ENCODE results near the gene FOXO3B.
A peak's percentile ranks its signal among the peaks of the same experiment; 100 is the strongest.
"Not testable (repeated sequence)": the region's sequence is repeated elsewhere in the genome, so short reads cannot be mapped to it uniquely, and the experiment has no call there.

The FOXO3B gene

DNA sequence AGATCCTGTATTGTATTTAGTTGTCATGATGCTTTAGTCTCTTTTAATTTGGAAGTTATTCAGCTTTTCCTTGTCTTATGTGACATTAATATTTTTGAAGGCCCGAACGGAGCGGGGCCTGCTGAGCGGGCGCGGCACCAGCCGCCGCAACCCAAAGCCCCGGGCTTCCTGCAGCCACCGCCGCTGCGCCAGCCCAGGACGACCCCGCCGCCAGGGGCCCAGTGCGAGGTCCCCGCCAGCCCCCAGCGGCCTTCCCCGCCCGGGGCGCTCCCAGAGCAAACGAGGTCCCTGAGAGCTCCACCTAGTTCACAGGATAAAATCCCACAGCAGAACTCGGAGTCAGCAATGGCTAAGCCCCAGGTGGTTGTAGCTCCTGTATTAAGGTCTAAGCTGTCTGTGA is 32.0 kb downstream of the FOXO3B start:
- H3K9me3 ChIP-seq (ENCODE audit: control insufficient read depth, low read length); H3K36me3 ChIP-seq (ENCODE audit: control insufficient read depth, insufficient read depth, low read length); H3K4me1 ChIP-seq (ENCODE audit: control insufficient read depth, insufficient read depth, low read length); H3K27me3 ChIP-seq (ENCODE audit: control insufficient read depth, insufficient read depth, low read length, poor library complexity, severe bottlenecking); H3K4me3 ChIP-seq (ENCODE audit: insufficient read depth, low read depth, low read length); H3K27ac ChIP-seq (ENCODE audit: insufficient read depth, low read depth, low read length, poor library complexity, severe bottlenecking): not testable (repeated sequence)
- WGBS, 2 experiments, result 94 to 95% methylated on average over 23 of the region's 23 CpGs

DNA sequence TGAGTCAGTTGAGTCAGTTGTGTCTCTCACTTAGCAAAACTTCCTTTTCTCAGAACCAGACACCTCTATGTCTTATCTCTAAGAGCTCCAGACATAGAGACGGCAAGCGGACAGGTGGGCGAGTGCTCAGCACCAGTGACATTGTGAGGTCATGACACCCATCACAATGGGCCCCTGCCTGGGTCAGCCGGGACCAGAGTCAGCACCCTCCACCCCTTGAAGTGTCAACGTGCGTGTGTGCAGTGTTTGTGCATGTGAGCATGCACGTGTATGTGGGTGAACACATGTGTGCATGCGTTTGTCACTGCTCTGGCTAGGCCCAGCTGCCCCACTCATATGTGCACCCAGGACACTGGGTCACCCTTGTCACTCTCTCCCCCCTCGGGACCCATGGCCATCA is 37.8 kb downstream of the FOXO3B start, which contains the start of gene TBC1D28:
Gene TBC1D28, minus strand, starts transcription at position 101 of the 400 bp plus-strand sequence. CDS start 3,039 bp downstream, outside the sequence.
- H3K4me1 ChIP-seq (ENCODE audit: control insufficient read depth, insufficient read depth, low read length); H3K36me3 ChIP-seq (ENCODE audit: control insufficient read depth, insufficient read depth, low read length); H3K27ac ChIP-seq (ENCODE audit: insufficient read depth, low read depth, low read length, poor library complexity, severe bottlenecking); H3K9me3 ChIP-seq (ENCODE audit: control insufficient read depth, low read length); H3K27me3 ChIP-seq (ENCODE audit: control insufficient read depth, insufficient read depth, low read length, poor library complexity, severe bottlenecking); H3K4me3 ChIP-seq (ENCODE audit: insufficient read depth, low read depth, low read length): not testable (repeated sequence)
- 94 to 96% methylated on average over 9 of the region's 9 CpGs for WGBS, 2 experiments

DNA sequence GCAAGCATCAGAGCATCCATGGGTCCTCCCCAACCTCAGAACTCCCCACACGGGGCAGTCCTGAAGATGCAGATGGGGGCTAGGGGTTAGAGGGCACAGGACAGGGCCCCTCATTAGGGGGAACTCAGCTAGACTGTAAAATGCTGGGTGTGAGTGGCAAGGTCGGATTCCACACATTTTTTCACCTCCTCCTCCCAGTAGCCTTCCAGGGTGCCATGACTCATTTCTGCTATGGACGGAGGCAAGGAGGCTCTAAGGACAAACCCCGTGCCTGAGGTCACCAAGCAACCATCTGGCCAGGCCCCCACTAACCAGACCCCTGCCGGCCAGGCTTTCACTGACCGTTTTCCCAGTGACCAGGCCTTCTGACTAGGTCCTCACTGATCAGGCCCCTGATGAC is 39.0 kb downstream of the FOXO3B start:
- not testable (repeated sequence) for H3K4me1 ChIP-seq (ENCODE audit: control insufficient read depth, insufficient read depth, low read length)
- WGBS, 2 experiments, result 60 to 82% methylated on average over 2 to 3 of the region's 6 CpGs

GRCh38 chr17:18638357-18638756 is 43.8 kb downstream of the FOXO3B start:
- not testable (repeated sequence) for H3K27me3 ChIP-seq (ENCODE audit: control insufficient read depth, insufficient read depth, low read length, poor library complexity, severe bottlenecking); H3K27ac ChIP-seq (ENCODE audit: insufficient read depth, low read depth, low read length, poor library complexity, severe bottlenecking); H3K9me3 ChIP-seq (ENCODE audit: control insufficient read depth, low read length); H3K36me3 ChIP-seq (ENCODE audit: control insufficient read depth, insufficient read depth, low read length); H3K4me3 ChIP-seq (ENCODE audit: insufficient read depth, low read depth, low read length); H3K4me1 ChIP-seq (ENCODE audit: control insufficient read depth, insufficient read depth, low read length)
- WGBS, 2 experiments, result 95 to 96% methylated on average over 11 to 13 of the region's 13 CpGs

More for the DNA sequence above, 39.0 kb downstream of the FOXO3B start:
- H3K36me3 ChIP-seq (ENCODE audit: control insufficient read depth, insufficient read depth, low read length); H3K27ac ChIP-seq (ENCODE audit: insufficient read depth, low read depth, low read length, poor library complexity, severe bottlenecking); H3K4me3 ChIP-seq (ENCODE audit: insufficient read depth, low read depth, low read length); H3K9me3 ChIP-seq (ENCODE audit: control insufficient read depth, low read length); H3K27me3 ChIP-seq (ENCODE audit: control insufficient read depth, insufficient read depth, low read length, poor library complexity, severe bottlenecking): not testable (repeated sequence)

- not testable (repeated sequence) for H3K9me3 ChIP-seq (ENCODE audit: control insufficient read depth, low read length); H3K27ac ChIP-seq (ENCODE audit: insufficient read depth, low read depth, low read length, poor library complexity, severe bottlenecking); H3K36me3 ChIP-seq (ENCODE audit: control insufficient read depth, insufficient read depth, low read length); H3K27me3 ChIP-seq (ENCODE audit: control insufficient read depth, insufficient read depth, low read length, poor library complexity, severe bottlenecking); H3K4me1 ChIP-seq (ENCODE audit: control insufficient read depth, insufficient read depth, low read length); H3K4me3 ChIP-seq (ENCODE audit: insufficient read depth, low read depth, low read length)
- WGBS, 2 experiments, result 92 to 93% methylated on average over 7 of the region's 7 CpGs
These were observed 45.9 kb downstream of the FOXO3B start for GRCh38 chr17:18636237-18636636.

- not testable (repeated sequence) for H3K27me3 ChIP-seq (ENCODE audit: control insufficient read depth, insufficient read depth, low read length, poor library complexity, severe bottlenecking); H3K36me3 ChIP-seq (ENCODE audit: control insufficient read depth, insufficient read depth, low read length); H3K4me3 ChIP-seq (ENCODE audit: insufficient read depth, low read depth, low read length); H3K27ac ChIP-seq (ENCODE audit: insufficient read depth, low read depth, low read length, poor library complexity, severe bottlenecking); H3K4me1 ChIP-seq (ENCODE audit: control insufficient read depth, insufficient read depth, low read length); H3K9me3 ChIP-seq (ENCODE audit: control insufficient read depth, low read length)
- WGBS, 2 experiments, result 91 to 95% methylated on average over 5 of the region's 7 CpGs
These were observed 46.3 kb downstream of the FOXO3B start for GRCh38 chr17:18635773-18636172.

DNA sequence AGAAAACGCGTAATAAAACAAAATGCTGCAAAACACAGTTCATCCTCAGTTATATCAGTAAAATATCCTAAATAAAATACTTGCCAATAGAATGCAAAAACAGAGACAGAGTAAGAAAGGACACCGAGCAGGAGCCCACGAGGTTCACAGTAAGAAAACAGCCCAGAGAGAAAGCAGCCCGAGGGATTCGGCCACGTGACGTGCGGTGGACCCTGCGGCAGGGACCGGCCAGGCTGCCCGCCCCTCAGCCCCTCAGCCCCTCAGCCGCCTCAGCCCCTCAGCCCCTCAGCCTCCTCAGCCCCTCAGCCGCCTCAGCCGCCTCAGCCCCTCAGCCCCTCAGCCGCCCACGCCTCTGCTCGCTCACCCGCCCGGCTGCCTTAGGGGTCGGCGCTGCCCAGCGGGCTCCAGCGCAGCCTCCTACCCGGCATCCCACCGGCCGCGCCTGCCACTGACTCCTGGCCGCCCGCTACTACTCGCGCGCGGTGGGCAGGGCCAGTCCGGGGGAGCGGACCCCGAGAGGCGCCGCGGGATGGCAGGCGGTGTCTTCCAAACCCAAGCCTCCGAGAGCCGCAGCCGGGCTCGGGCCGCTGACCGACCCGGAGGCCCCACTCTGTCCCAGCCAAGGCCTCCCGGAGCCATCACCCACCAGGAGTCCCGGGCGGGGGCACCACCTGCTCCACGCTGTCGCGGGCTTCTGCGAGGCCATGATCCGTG is 47.4 kb downstream of the FOXO3B start:
- H3K4me3 ChIP-seq (ENCODE audit: insufficient read depth, low read depth, low read length), result peak overlapping the region; percentile 22
- not testable (repeated sequence) for H3K4me1 ChIP-seq (ENCODE audit: control insufficient read depth, insufficient read depth, low read length); H3K36me3 ChIP-seq (ENCODE audit: control insufficient read depth, insufficient read depth, low read length); H3K27ac ChIP-seq (ENCODE audit: insufficient read depth, low read depth, low read length, poor library complexity, severe bottlenecking); H3K9me3 ChIP-seq (ENCODE audit: control insufficient read depth, low read length); H3K27me3 ChIP-seq (ENCODE audit: control insufficient read depth, insufficient read depth, low read length, poor library complexity, severe bottlenecking)
- WGBS, 2 experiments, result 17 to 18% methylated on average over 54 to 55 of the region's 56 CpGs

Measured in ectodermal cell (in vitro differentiated cells).